Mesenteric fat pad (tissue), 1 donor: Measurements from ENCODE around the gene RHOV. TPM values are rescaled to one million over a fixed set of nuclear protein-coding genes. Genes with fewer than 3 reads are reported as not detected.

Experiments used
- DNase-seq: peaks from one replicate; pipeline ENCODE4 v3.0.0-alpha.2; 2020; ENCODE audit warnings: low spot score
- total RNA-seq: library from RNA; stranded (reverse); fragmentation: NEBNext Ultra II Directional; extraction: Animal tissue kit (Norgen Biotek cat#: 25700); gene quantifications from one replicate; pipeline ENCODE4 v1.2.1, GENCODE V29; 2021
- donor health status: DM: yes; HTN: yes; CAD: no.

RHOV gene
- total RNA-seq, 1 donor from 2014 or later, result not detected

DNA sequence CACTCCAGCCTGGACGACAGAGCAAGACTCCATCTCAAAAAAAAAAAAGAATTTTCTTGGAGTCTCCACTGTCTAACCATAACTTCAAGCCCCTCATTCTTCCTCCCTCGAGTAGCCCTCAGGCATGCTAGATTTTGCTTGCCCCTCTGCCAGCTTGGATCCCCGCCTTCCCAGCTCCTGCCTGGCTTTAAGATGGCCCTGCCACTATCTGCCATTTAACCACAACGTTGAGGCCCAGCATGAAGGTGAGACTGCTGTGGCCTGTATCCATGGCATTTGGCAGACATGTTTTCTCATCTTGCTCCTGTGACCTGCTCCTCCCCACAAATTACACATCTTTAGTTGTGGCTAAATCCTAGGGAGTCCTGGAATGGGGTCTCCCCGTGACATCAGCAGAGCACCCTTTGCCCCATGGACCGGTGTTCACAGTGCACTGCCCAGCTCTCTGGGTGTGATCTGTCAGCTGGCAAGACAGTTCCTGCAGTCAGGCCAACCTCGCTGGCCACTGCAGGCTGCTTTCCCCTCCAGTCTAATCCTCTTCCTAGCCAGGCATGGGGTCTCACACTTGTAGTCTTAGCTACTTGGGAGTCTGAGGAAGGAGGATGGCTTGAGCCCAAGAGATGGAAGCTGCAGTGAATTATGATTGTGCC is 30.6 kb upstream of the RHOV start:
- no peak for DNase-seq

DNA sequence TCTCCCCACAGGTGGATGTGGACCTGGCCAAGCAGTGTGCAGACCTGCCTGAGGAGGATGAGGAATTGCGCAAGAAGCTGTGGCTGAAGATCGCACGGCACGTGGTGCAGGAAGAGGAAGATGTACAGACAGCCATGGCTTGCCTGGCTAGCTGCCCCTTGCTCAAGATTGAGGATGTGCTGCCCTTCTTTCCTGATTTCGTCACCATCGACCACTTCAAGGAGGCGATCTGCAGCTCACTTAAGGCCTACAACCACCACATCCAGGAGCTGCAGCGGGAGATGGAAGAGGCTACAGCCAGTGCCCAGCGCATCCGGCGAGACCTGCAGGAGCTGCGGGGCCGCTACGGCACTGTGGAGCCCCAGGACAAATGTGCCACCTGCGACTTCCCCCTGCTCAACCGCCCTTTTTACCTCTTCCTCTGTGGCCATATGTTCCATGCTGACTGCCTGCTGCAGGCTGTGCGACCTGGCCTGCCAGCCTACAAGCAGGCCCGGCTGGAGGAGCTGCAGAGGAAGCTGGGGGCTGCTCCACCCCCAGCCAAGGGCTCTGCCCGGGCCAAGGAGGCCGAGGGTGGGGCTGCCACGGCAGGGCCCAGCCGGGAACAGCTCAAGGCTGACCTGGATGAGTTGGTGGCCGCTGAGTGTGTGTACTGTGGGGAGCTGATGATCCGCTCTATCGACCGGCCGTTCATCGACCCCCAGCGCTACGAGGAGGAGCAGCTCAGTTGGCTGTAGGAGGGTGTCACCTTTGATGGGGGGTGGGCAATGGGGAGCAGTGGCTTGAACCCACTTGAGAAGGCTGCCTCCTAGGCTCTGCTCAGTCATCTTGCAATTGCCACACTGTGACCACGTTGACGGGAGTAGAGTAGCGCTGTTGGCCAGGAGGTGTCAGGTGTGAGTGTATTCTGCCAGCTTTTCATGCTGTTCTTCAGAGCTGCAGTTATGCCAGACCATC is 28.8 kb upstream of the RHOV start:
- no peak for DNase-seq

DNA sequence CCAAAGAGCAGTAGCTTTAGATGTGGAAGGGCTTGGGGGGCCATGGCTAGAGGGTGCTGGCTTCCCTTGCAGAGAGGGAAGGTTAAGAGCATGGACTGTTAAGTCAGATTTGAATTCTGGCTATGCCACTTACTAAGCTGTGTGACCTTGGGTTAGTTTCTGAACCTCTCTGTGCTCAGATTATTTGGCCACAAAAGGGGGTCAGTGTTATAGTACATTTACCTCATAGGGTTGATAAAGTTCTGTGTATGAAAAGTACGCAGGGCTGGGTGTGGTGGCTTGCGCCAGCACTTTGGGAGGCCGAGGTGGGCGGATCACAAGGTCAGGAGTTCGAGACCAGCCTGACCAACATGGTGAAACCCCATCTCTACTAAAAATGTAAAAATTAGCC is 27.0 kb upstream of the RHOV start:
- DNase-seq, result no peak

DNA sequence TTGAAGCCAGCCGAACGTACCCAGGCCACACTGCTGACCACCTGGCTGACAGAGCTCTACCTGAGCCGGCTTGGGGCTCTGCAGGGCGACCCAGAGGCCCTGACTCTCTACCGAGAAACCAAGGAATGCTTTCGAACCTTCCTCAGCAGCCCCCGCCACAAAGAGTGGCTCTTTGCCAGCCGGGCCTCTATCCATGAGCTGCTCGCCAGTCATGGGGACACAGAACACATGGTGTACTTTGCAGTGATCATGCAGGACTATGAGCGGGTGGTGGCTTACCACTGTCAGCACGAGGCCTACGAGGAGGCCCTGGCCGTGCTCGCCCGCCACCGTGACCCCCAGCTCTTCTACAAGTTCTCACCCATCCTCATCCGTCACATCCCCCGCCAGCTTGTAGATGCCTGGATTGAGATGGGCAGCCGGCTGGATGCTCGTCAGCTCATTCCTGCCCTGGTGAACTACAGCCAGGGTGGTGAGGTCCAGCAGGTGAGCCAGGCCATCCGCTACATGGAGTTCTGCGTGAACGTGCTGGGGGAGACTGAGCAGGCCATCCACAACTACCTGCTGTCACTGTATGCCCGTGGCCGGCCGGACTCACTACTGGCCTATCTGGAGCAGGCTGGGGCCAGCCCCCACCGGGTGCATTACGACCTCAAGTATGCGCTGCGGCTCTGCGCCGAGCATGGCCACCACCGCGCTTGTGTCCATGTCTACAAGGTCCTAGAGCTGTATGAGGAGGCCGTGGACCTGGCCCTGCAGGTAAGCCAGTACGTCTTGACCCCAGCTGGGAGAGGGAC is 26.4 kb upstream of the RHOV start:
- no peak for DNase-seq

DNA sequence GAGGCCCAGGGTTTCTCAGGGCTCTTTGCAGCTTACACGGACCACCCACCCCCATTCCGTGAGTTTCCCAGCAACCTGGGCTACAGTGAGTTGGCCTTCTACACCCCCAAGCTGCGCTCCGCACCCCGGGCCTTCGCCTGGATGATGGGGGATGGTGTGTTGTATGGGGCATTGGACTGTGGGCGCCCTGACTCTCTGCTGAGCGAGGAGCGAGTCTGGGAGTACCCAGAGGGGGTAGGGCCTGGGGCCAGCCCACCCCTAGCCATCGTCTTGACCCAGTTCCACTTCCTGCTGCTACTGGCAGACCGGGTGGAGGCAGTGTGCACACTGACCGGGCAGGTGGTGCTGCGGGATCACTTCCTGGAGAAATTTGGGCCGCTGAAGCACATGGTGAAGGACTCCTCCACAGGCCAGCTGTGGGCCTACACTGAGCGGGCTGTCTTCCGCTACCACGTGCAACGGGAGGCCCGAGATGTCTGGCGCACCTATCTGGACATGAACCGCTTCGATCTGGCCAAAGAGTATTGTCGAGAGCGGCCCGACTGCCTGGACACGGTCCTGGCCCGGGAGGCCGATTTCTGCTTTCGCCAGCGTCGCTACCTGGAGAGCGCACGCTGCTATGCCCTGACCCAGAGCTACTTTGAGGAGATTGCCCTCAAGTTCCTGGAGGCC is 25.6 kb upstream of the RHOV start:
- no peak for DNase-seq

DNA sequence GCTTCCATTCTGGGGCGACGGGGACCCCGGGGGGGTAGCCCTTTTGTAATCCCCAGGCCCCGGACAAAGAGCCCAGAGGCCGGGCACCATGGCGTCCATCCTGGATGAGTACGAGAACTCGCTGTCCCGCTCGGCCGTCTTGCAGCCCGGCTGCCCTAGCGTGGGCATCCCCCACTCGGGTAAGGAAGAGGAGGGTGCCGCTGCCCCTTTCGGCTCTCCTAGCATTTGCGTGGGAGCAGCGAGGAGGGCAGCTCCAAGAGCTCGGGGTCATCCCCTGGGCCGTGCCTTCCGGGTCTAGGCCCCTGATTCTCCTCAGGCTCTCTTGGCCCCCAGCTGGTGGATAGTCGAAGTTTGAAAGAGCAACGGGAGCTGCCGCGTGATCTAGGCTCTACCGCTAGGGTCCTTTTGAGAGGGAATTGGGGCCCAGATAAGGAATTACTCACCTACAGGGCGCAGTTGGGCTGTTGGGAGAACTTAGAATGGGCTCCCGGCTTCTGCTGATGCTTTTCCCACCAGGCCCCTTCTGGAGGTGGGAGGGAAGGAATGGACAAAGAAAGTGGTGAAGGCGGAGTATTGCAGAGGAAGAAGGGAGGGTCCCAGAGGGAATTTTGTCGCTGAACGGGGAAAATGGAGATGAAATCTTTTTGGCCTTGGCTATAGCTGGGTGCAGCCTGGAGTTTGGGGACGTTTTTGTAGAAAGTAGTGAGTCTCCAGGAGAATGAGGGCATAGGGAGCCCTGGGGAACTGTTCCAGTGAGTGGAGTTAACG is 20.8 kb upstream of the RHOV start:
- DNase-seq, result no peak

DNA sequence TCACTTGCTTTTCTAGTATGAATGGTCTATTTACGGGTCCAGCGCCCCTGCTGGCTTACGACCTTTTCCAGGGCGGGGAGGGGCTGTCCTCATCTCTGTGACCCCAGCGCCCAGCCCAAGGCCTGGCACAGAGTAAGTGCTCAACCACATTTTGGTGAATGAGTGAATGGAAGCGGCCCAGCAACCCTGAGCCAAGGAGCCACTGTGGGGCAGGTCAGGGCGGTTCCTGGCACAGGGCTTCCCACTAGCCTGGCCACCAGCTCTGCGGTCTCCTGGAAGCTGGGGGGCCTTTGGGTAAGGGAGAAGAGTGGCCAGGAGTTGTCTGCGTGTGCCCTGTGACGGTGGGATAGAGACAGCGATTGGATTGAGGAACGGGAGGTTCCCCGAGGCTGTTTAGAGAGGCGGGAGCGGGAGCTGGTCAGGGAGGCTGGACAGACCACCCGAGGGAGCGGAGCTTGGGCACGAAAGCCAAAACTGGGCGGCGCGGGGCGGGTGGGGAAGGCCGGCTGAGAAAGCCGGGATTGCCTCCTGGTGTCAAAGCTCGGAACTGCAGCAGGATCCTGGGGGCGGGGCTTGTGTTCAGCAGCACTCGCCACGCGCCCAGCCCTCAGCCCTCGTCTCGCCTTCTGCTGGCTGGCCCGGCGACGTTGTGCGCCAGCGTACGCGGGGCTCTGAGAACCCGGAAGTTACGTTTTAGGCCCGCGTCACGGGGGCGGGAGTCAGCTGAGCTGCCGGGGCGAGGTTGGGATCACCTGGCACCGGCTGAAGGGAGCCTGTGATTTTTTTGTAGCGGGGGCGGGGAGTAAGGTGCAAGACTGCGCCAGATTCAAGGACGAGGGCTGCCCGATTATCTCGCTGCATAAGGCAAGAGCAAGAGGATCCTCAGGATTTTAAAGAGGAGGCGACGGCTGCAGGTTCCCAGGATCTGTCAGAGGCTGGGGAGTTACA is 20.0 kb upstream of the RHOV start, which contains the start of gene VPS18:
TSS of gene VPS18 (plus strand) at position 718 of the 948 bp plus-strand sequence. CDS start 319 bp downstream, outside the sequence.
- peak; percentile 99 for DNase-seq

DNA sequence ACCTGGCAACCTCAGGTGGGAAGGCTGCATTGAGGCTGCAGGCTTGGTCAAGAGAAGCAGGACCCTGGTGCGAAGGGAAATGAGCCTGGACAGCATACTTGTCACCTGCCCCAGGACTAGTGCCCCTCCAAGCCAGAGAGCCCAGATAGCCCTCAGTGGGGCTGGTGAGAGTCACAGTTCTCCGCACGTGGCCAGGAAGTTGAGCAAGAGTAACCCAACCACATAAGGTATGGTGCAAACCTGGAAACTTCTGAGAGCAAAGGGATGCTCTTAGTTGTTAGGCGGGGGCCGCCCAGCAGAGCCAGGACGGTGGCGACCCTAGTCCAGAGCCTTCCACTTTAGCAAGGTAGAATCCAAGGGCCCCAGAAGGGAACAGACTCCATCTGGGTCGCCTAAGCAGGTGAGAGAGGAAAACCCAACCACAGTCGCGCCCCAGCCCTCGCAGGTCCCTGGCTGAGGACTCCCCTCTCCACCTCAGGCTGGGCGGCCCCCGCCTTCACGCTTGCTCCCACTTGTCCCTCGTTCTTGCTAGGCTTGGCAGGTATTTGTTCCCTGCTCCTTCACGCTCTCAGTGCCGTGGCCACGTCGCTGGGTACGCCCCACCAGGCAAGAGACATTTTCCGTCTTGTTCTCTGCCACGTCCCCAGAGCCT is 19.1 kb upstream of the RHOV start:
- no peak for DNase-seq

DNA sequence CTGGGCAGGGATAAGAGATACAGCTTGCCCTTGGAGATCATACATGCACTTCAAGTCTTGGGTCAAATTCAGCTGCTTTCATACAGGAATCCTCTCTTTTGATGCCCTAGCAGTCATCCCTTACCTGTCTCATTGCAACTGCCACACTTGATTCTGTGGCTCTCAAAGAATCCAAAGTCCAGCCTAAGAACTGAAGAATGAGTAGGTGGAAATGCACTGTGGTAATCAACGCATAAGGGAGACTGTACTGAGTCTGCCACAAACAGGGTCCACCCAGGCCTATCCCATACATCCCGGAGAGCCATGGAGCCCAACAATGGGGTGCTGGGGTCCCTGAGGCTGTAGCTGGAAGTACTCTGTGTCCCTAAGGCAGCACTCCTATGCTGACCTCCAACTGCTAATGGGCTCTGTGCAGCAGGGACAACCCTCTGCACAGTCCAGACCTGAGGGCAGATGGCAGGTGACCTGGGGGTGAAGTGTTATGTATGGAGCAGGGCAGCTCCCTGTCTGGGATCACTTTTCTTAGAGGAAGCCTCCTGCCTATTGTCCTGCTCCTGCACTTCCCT is 18.5 kb upstream of the RHOV start:
- DNase-seq, result no peak

DNA sequence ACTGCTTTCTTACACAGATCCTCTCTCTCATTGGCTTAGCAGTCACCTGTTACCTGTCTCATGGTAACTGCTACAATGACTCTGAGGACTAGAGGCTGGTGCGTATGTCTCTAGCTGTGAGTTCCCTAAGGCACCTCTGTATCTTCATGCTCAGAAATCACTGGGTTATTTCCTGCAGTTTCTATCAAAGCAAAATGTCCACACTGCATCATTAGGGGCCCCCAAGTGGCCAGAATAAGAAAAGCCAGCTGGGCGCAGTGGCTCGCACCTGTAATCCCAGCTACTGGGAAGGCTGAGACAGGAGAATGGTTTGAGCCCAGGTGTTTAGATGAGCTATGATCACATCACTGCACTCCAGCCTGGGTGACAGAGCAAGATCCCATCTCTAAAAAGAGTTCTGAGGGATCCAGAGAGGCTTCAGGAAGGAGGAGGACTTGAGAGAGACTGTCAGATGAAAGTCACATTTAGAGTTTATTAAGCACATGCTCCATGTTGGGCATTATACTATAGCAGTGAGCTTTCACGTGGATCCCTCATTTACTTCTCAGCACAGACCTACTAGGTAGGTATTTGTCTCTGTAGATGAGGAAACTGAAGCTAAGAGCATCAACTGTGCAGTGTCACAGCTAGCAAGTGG is 17.9 kb upstream of the RHOV start:
- no peak for DNase-seq

DNA sequence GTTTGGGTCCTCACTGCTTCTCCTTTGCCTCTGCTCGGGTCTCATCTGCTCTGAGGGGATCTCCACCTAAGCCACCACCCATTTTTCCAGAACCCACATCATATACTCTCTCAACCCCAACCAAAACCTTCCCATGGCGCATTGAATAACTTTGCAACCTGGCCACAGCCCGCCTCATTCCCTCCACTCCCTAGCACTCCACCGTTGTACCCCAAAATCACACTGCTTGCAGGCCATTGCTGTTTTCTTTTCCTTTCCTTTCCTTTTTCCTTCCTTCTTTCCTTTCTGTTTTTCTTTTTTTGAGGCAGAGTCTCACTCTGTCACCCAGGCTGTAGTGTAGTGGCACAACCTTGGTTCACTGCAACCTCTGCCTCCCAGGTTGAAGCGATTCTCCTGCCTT is 17.1 kb upstream of the RHOV start:
- no peak for DNase-seq

DNA sequence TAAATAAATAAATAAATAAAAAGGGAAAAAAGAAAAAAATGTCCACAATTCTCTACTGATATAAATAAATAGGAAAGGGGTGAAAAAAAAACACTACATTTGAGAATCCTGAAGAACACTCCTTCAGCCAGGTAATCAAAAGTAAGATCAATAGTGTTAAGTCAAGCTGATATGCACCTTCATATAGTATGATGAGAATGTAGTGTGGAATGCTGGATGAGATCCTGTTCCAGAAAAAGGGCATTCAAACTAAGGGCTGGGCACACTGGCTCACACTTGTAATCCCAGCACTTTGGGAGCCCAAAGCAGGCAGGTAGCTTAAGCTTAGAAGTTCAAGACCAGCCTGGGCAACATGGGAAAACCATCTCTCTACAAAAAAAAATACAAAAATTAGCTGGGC is 15.1 kb upstream of the RHOV start:
- DNase-seq, result no peak

DNA sequence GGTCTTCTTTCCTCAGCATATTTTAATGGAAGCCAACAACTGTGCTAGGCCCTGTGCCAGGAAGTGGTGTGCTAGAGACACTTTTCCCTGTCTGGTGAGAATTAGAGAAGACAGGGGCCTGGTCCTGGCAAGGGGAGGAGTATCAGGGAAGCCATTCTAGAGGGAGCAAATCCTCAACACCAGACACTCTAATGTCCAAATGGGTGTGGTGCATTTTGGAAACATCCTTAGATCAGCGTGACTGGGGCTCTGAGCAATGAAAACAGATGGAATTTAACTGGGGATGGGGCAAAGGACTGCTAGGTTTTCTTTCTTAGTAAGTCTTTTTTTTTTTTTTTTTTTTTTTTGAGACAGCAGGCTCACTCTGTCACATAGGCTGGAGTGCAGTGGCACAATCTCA is 12.6 kb upstream of the RHOV start:
- no peak for DNase-seq

DNA sequence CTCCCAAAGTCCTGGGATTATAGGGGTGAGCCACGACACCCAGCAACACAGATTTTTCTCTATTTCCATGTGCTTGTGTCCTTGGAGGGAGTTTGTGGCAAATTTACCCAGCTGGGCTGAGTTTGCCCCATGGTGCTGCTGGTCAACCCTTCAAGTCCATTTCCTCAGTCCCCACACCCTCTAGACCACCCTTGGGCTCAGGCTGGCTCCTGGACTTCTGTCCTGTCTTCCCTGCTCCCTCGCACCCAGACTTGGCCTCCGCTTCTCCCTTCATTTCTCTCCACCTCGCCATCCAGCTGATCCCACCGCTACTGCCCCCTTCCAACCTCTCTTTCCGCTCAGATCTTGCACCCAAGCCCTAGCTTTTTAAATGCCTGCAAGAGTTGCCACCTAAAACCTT is 7.3 kb upstream of the RHOV start:
- DNase-seq, result no peak

DNA sequence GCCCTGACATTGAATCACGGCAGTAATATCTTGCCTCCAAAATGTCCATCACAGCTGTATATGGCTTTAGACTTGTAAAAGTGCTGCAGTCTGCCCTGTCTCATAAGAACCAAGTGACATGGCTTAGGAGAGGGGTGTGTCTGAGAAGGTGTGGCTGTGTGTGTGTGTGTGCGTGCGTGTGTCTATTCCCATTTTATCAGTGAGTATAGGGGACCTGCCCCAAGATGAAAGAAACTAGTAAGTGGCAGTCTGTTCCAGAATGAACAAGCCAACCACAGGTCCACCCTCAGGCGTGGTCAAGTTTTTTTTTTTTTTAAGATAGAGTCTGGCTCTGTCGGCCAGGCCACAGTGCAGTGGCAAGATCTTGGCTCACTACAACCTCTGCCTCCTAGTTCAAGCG is 5.6 kb upstream of the RHOV start:
- no peak for DNase-seq

DNA sequence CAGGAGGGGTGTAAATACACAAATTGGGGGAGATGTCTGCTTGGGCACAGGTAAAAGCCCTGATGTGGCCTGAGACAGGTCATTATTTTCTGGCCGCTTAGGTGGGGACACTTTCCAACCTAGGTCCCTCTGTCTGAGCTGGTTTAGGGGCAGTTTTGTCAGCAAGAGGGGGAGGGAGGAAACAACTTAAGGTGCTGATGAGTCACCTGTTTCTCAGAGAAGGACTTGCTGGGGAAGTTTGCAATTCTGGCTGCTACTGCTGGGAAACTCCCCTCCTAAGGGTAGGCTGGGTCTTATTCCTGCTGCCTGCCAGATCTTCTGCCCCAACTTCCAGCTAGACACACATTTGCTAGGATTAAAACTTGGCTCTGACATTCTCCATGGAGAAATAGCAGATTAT is 4.8 kb upstream of the RHOV start:
- no peak for DNase-seq

DNA sequence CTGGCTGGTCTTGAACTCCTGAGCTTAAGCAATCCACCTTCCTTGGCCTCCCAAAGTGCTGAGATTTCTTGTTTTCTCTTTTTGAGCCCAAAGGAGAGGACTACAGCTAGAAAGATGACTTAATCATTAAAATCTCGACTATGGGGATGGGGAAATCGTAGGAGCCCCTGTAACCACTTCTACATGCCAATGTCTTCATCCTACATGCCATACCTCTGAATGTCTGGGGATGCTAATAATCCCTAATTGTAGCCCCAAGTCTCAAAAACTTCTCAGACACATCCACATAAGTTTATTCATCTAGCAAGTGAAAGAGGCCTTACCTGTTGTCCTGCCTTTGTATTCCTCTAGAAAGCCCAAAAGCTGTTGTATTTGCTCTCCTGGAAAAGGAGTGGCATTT is 3.7 kb upstream of the RHOV start:
- no peak for DNase-seq
